ENCODE results near the gene AKAP7.
A peak's percentile ranks its signal among the peaks of the same experiment; 100 is the strongest.
"Not testable (repeated sequence)": the region's sequence is repeated elsewhere in the genome, so short reads cannot be mapped to it uniquely, and the experiment has no call there.

The AKAP7 gene

GRCh38 chr6:131135244-131136020 lies at the start of gene AKAP7:
Gene AKAP7 (plus strand): TSS chr6:131135467. CDS start chr6:131135764, 297 bp downstream.
- DNase-seq (ENCODE audit: low spot score): no peak

- not testable (repeated sequence) for DNase-seq (ENCODE audit: low spot score)
Observed at GRCh38 chr6:131090339-131090738, 44.9 kb upstream of the AKAP7 start.

- DNase-seq (ENCODE audit: low spot score): not testable (repeated sequence)
Observed at GRCh38 chr6:131091944-131092343, 43.3 kb upstream of the AKAP7 start.

- DNase-seq (ENCODE audit: low spot score): no peak
Observed at GRCh38 chr6:131093334-131093733, 41.9 kb upstream of the AKAP7 start.

DNA sequence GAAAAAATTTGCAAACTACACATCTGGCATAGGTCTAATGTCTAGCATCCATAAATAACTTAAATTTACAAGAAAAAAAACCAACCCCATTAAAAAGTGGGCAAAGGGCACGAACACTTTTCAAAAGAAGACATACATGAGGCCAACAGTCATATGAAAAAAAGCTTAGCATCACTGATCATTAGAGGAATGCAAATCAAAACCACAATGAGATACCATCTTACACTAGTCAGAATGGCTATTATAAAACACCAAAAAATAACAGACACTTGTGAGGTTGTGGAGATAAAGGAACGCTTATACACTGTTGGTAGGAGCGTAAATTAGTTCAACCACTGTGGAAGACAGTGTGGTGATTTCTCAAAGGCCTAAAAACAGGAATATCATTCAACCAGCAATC lies 38.5 kb upstream of the AKAP7 start:
- no peak for DNase-seq (ENCODE audit: low spot score)

GRCh38 chr6:131101911-131102680 lies 33.2 kb upstream of the AKAP7 start:
- no peak for DNase-seq (ENCODE audit: low spot score)

DNA sequence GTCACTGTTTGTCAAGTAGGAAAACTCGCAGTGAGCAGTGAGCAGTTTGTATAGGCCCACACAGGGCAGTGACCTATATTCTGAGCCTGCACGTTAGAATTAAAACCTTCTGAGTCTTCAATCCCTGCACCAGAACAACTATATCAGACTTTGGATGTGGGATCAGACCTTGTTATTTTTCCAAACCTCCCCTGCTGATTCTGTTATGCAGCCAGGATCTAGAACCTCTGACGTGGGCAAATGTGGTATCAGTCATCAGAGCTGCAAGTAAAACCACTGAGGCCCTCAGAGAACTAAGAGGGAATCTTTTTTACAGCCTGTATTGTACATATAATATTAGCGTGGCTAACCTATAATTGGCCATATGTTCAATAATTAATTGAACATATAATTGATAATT lies 32.0 kb upstream of the AKAP7 start:
- DNase-seq (ENCODE audit: low spot score): no peak

- DNase-seq (ENCODE audit: low spot score): peak; percentile 19
Observed at GRCh38 chr6:131103901-131104300, 31.4 kb upstream of the AKAP7 start.

- DNase-seq (ENCODE audit: low spot score): no peak
Observed at GRCh38 chr6:131107151-131107550, 28.1 kb upstream of the AKAP7 start.

- DNase-seq (ENCODE audit: low spot score): no peak
Observed at GRCh38 chr6:131112249-131112648, 23.0 kb upstream of the AKAP7 start.

GRCh38 chr6:131115651-131116050 lies 19.6 kb upstream of the AKAP7 start:
- no peak for DNase-seq (ENCODE audit: low spot score)

DNA sequence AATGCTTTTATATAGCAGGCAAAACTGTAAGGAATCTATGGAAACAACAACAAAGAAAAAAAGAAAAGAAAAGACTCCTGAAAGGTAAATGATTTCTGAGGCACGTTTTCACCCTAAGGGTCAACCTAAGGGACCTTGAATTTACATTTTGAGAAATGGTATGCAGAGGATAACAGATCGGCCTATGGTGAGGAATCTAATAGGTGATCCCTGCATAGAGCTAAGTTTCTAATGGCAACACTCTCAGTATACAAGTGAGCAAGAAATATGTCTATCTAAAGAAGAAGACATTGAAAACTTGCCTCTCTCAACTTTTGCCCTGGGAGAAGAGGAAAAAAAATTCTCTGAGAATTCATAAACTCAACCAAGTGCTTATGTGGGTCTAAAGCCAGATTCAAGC lies 18.9 kb upstream of the AKAP7 start:
- DNase-seq (ENCODE audit: low spot score): no peak

- DNase-seq (ENCODE audit: low spot score): peak; percentile 75
Observed at GRCh38 chr6:131116755-131117360, 18.4 kb upstream of the AKAP7 start.

GRCh38 chr6:131117878-131118277 lies 17.4 kb upstream of the AKAP7 start:
- DNase-seq (ENCODE audit: low spot score): no peak

DNA sequence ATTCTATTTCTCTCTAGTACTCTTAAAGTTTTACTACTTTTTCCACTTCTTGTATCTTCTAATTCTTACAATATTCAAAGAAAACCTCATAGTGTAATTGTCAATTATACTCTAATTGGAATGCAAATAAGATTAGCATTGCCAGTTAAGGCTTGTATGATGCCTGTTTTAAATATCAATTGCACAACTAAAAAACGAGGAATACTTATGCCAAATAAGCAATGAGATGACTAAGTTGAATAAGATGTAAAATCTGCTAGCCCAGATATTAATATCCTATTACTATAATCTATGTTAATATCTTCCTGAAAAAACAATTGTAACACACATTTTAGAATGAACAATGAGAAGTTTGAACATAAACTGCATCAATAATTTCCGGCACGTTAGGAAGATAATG lies 13.3 kb upstream of the AKAP7 start:
- no peak for DNase-seq (ENCODE audit: low spot score)

DNA sequence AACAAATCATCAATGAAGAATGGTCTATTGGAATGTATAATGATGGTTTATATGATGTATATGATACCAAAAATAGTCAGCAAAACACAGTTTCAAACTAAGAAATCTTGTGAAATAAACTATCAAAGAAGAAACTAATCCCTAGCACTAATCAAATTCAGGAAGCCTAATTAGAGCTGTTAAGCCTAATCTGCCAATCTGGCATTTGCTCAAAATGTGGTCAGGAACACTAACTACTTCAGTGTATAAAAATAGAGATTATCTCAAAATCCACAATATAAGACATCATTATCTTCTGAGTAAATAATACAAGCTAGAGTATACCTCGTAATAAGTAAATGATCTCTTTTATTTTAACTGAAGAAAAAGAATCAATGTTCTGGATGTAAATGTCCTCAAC lies 12.8 kb upstream of the AKAP7 start:
- DNase-seq (ENCODE audit: low spot score): no peak

GRCh38 chr6:131124336-131125071 lies 10.8 kb upstream of the AKAP7 start:
- DNase-seq (ENCODE audit: low spot score): no peak

DNA sequence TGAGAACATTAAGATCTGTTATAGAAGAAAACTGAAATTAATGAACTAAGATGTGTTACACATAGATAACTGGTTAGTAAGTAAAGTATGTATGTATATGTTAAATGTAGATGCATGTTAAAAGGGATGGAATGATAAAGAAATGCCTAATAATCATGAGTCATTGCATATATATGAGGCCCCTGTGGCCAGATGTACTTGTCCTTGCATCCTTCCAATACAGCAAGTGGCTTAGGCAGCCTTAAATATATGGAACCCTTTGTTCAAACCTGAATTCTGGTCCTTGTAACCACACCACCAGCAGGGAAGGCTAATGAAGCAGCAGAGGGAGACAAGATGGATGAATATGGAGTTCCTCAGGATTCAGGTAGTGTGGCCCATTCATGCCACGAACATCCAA lies 9.8 kb upstream of the AKAP7 start:
- DNase-seq (ENCODE audit: low spot score): no peak

GRCh38 chr6:131129689-131130553 lies 5.3 kb upstream of the AKAP7 start:
- DNase-seq (ENCODE audit: low spot score): no peak

- no peak for DNase-seq (ENCODE audit: low spot score)
Observed at GRCh38 chr6:131130554-131130940, 4.7 kb upstream of the AKAP7 start.

DNA sequence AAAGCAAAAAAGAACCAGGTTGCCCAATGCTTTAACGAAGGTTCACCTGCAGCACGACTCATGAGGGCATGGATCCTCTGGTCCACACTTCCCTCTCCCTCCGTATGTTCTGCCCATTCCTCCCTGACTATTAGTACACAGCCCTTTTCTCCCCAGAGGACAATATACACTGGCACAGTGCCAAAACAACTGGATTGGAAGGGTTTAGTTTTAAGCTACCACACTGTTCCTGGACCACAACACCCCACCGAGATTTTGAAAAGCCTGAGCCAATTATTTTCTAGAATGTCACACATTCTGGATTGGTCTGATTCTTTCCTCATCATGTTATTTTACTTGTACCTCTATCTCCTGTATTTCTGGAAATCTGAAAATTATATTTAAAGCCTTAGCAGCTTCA lies 2.9 kb upstream of the AKAP7 start:
- DNase-seq (ENCODE audit: low spot score): no peak
